ENCODE results near the gene PPIF.

The PPIF gene

DNA sequence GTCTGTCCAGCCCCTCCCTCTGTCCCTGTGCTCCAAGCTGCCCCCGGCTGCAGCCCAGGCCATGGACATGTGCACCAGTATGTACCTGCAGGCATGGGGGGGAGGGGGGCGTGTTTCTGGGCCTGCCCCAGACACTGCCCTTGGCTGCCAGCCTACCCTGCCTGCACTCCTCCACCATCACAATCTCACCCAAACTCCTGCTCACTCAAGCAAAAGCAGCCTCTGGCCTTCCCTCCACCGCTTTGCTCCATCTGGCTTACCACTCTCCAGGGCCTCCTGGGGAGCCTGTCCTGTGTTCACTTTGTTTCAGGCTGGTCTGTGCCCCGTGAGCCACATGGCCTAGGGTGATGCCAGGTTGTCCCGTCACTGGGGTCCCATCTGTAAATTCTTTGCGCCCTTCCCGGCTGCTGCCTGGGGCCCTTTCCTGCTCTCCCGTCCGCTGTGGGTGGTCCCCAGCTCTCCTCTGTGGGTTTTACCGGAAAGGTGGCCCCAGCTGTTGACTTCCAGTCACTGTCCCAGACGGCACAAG is 33.3 kb upstream of the PPIF start:
- no peak for DNase-seq (ENCODE audit: low read depth in 2 of 2)

DNA sequence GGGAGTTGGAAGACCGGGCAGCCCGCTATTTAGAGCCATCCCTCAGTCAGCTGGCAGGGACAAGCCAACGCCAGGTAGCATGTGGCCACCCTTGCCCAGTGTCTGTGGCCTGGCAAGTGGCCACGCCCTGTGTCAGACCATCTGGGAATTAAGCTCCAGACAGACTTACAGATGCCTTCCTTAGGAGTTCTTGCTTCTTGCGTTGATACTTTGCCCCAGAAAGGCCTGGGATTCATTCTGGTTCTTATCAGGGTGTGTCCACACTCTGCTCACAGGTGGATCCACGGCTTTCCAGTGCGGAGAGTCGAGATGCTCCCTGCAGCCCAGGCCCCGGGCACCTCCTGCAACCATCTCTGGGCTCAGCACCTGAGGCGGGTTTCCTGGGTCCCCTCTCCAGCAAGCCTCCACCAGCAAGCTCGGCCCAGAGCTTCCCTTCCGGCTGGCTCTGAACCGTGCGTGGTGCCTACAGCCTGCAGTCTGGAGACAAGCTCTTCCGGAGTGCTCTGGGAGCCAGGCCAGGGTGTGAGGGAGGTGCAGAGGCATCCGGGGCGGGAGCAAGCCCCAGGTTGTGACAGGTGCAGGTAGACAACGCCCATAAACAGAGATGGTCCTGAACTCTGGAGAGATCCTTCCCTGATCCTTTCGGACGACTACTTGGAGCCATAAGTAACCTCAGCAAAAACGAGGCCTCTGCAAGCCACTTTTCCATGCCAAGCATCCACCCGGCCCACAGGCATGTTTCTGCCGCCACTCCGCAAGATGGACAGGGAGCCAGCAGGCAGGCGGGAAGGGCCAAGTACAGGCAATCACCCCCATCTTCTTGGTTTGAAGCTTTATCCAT is 32.3 kb upstream of the PPIF start:
- no peak for DNase-seq (ENCODE audit: low read depth in 2 of 2)

DNA sequence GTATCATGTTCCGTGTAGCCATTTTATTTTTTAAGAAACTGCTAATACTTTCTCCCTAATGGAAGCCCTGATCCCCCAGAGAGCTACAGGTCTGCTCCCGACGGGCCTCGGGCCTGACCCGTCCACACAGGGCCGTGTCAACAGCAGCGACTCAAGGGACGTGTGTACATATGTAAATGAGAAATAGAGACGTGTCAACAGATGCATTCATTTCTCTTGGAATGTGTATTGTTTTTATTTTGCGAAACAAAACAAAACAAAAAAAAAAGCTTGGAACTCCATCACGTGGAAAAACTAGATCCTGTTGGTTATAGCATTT is 31.7 kb upstream of the PPIF start:
- no peak for DNase-seq (ENCODE audit: low read depth in 2 of 2)

DNA sequence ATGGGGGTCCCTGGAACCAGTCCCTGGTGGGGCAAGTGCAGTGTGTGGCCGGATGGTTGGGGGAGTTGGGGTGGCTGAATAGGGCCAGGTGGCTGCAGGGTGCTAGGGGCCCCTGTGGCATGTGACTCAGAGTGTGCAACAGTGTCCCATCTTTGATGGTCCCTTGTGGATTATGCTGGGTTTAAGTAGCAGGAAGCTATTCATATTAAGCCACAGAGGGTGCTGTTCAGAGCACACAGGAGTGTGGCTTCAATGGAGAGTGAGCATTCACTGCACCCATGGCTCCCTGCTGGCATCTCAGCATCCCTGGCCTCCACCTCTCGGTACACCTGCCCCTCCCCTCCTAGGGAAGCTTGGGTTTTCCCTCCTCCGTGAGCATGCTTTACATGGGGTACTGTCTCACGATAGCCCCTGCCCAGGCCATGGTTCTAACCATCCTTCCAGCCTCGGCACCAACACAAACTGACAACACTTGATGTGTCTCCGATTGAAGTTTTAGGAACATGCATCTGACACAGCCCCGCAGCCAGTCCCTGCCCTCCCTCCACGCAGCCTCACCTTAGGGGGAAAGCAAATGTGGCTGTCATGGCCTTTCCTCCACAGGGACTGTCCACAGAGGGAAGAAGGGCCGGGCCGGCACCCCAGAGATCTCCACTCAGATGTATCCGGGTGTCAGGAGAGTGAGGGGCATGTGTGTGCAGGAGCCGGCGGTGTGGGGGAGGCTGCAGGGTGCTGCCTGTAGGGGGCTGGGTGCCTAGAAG is 30.4 kb upstream of the PPIF start:
- no peak for DNase-seq (ENCODE audit: low read depth in 2 of 2)

- no peak for DNase-seq (ENCODE audit: low read depth in 2 of 2)
Observed at GRCh38 chr10:79318369-79318768, 28.9 kb upstream of the PPIF start.

DNA sequence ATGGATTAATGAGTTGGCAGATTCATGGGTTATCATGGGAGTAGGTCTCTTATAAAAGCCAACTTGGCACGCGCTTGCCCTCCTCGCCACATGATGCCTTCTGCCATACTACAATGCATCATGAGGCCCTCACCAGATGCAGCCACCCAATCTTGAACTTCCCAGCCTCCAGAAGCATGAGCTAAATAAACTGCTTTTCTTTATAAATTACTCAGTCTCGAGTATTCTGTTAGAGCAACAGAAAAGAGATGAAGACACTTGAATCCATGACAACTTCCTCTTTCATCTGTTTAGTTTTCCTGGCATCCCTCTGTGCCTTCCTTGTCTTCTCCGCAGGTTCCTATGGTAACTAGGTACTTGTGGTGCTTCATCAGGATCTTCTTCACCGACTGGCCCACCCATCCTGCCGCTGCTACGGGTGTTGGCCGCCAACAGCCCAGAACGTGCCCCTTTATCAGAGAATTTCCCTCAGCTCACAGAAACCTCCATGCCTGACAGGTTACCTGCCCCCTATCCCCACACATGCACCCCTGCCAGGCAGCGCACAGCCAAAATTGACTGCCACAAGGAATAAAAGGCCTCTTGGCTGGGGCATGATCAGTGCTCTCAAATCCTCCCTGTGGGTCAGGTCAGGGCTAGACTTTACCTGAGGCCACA is 28.0 kb upstream of the PPIF start:
- no peak for DNase-seq (ENCODE audit: low read depth in 2 of 2)

DNA sequence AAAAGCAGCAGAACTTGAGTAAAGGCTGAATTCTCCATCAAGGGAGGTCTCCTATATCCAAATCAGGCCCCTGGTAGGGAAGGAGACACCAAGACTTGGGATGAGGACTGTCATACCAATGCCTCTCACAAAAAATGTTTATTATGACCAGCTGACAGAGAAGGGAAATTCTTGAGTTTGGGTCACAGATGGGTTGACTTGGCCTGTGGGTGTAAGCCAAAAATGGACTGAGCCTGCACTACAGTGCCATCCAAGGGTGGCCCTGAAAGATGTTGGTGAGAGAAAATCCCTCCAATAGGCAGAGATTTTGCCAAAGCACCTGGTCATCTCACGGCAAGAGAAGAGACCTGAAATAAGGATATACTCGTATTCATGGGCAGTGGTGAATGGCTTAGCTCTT is 27.0 kb upstream of the PPIF start:
- no peak for DNase-seq (ENCODE audit: low read depth in 2 of 2)

DNA sequence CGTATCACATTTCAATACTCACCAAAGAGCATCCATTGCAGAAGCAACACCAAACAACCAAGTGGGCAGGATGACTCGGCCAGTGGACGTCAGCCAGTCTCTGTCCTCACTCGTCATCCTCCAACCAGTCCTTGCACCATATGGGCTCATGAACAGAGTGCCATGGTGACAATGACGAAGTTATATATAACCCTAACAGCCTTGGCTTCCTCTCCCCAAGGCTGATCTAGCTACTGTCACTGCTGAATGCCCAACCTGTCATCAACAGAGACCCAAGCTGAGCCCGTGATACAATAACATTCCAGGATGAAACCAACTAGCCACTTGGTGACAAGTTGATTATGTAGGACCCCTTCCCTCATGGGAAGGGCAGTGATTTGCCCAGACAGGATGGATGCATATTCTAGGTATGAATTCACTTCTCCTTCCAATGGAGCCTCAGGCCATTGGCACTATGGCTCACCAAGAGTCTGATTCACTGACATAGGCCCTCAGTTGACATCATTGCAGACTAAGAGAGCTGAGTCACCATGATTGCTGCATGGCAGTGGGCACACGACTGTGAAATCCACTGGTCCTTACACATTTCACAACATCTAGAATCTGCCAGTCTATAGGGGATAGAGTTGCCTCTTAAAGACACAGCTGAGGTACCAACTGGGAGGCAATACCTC is 26.3 kb upstream of the PPIF start:
- DNase-seq (ENCODE audit: low read depth in 2 of 2) = no peak

DNA sequence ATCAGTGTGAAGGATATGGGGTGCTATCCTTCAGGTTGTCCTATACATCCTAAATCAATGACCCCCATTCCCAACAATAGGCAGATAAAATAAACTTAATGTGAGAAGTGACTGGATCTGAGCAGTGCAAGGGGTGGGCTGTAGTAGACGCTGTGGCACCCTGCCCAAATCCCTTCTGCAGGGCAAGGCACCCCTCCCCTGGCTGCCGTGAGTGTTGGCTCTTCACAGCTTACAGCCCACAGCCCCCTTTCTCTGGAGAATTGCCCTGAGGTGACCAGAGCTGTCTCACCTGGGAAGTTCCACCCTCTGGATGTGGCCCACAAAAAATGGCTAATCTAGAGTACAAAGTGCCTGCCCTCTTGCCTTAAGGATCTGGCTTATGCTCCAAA is 25.8 kb upstream of the PPIF start:
- no peak for DNase-seq (ENCODE audit: low read depth in 2 of 2)

- DNase-seq (ENCODE audit: low read depth in 2 of 2) = no peak
Observed at GRCh38 chr10:79321951-79322350, 25.3 kb upstream of the PPIF start.

DNA sequence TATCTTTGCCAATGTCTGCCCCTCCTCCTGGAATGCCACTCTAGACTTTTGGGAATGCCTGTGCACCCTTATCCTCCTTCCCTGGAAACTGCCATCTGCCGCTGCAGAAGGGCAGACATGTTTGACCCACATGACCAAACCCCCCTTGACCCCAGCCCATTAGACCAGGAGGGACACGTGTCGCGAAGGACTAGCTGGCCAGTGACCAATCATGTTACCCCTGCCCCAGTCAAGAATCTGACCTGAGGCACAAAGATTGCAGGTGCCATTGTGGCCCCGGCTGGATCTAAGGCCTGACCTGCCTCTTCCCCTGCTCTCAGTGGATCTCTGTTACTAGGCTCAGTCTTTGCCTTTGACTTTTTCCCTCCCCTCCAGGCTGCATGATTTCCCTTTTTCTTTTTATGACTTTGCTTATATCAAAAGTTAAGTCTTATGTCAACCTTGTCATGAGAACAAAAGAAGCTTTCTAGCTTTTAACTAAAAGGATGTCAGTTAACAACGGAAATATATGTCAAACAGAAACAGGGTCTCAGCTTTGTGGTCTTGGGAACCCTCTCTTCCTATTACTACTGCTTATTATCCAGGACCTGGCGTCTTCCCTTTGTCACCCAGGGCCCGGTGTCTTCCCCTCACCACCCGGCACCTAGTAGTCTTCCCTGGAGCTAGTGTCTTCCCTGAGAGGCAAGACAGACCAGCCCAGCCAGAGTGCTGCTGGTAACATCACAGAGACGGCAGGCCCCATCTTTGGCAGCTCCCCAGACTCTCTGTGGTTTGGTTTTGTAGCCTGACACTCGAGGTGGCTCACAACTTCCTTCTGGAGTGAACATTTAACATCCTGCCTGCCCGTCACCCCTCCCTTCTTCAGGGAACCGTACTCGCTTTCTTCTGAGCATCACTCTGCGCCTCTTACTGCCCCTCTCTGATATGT is 24.4 kb upstream of the PPIF start:
- peak; percentile 84 to 88 for DNase-seq (ENCODE audit: low read depth in 2 of 2)

- no peak for DNase-seq (ENCODE audit: low read depth in 2 of 2)
Observed at GRCh38 chr10:79323602-79324001, 23.7 kb upstream of the PPIF start.

- no peak for DNase-seq (ENCODE audit: low read depth in 2 of 2)
Observed at GRCh38 chr10:79324032-79324695, 23.1 kb upstream of the PPIF start.

- DNase-seq (ENCODE audit: low read depth in 2 of 2) = no peak
Observed at GRCh38 chr10:79326361-79327089, 20.7 kb upstream of the PPIF start.

GRCh38 chr10:79327090-79327457 is 20.2 kb upstream of the PPIF start:
- no peak for DNase-seq (ENCODE audit: low read depth in 2 of 2)

DNA sequence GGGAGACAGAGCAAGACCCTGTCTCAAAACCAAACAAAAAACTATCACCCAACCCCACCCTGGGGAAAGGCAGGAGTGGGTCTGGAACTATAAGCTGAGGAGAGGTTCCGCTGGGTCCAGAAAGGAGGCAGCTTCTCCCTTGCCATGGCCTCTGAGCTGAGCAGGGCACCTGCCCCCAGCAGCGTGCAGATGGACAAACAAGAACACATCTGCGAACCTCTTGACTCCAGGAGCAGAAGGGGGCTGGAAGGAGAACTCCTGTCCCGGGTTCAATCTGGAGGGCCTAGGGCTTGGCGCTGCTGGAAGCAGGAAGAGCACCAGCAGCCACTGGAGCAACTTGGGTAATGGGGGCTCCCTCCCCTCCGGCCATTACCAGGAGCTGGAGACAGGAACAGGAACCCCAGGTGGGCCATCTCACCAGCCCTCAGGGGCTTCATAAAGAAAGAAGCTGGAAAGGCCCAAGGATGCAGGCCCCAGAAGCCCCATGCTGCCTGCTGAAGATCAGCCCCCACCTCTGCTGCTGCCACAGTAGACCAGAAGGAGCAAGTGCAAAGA is 19.0 kb upstream of the PPIF start:
- no peak for DNase-seq (ENCODE audit: low read depth in 2 of 2)

DNA sequence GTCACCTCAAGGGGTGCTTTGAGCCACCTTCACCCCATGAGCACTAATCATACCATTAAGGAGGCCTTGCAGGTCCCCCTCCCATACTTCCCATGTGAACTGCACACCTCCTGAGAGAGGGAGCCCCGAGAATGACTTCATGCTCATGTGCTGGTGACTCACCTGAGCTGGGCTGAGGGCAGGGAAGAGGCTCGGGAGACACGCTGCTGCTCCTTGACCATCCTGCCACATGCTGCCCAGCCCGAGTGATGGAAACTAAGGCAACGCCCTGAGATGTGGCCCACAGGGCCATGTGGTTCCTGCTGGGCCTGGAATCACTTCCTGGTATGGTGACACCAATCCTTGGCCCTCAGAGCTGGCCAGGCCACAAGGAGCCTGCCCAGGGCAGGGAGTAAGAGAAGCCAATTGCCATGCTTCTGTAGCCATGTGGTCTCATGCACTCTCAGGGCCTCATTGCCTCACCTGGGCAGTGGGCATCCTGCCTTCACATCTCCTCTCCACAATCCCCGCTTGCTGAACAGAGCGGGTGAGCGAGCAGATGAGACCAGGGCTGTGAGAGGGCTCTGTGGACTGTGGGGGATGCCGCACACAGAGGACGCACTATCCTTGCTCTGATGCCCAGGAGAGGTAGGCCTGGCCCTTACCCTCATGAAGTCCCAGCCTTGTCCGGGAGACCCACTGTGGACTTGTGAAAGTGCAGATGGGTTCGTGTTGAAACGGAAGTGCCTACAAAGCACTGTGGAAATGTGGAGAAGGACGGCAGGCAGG is 18.3 kb upstream of the PPIF start:
- no peak for DNase-seq (ENCODE audit: low read depth in 2 of 2)

DNA sequence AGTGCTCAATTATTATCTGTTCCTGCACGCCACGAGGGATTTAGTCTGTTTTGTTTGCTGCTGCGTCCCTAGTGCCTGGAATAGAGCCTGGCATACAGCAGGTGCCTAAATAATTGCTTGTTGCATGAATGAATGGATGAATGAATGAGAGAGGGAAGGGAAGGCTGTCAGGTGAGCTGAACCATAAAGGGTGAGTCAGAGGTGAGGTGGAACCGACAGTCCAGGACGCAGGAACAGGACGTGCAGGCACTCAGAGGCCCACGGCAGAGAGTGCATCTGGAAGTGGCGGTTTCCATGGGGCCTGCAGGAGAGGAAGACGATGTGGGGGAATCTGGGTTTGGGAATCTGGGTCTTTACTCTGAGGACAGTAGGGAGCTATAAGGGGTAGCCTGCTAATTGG is 17.7 kb upstream of the PPIF start:
- no peak for DNase-seq (ENCODE audit: low read depth in 2 of 2)

DNA sequence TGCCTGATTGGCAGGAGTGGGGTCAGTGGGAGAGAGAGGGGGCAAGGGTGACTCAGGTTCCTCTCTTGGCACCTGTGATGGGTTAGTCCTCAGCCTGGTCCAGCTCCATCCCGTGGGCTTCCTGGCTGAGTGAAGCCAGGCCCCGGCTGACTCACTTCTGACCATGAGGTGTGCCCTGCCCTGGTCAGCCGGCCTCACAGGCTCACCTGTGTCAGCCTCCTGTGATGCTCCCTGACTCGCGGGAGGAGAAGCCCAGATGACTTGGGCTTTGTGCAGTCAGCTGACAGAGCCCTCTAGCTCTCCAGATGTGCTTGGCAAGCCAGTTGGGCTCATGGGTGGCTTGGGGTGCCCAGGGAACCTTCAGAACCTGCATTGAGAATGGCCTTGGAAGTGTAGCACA is 16.0 kb upstream of the PPIF start:
- DNase-seq (ENCODE audit: low read depth in 2 of 2) = no peak

Data from fibroblast of skin of left quadriceps (primary cell).